Stimulated activated CD4-positive, alpha-beta T cell treated with anti-CD3 and anti-CD28 coated beads, Interleukin-4, amount 100 ng/mL, for 24 hours (primary cell): ENCODE measurements around the gene MCC.

Source experiments
- DNase-seq: peaks from one replicate; pipeline ENCODE4 v3.0.0-alpha.2; 2020

The MCC gene

DNA sequence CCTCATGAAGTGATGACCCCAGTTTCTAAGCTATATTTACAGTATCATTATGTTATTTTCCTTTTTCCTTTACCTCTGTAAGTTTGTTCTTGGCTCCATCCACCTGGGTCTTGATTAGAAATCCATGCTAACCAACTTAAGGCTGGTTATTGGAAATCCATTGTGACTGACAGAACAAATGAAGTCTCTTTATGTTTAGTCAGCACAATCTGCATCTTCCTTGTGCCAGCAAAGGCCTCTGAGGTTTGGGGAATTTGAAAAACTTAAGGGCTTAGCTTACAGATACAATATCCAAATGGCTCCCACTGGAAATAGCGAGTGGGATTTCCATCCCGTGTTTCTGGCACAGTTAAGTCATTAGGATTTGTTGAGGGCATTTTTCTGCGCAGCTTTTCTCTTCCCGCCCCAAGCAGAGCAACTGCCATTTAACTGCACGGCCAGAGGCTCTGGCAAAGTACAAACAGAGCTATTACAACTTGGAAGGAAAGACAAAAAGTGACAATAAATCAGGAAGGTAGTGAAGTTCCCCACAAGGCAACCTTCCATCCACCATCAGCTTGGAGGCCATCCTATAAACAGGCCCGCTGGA is 447.5 kb downstream of the MCC start:
- no peak for DNase-seq

DNA sequence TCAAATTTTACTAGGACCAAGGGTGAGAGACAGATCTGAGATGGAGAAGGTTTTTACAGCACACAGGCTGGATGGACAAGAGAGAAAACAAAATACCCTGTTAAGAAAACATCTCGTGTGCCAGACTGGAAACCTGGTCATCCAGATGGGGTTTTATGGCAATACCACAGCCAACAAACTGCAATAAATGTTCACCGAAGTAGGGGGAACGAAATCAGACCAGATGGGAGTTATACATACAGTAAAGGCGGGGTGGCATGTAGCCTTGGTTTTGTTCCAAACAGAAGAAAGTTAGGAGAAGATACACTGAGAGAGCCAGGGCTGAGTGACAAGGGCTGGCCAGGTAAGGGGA is 448.3 kb downstream of the MCC start:
- no peak for DNase-seq

DNA sequence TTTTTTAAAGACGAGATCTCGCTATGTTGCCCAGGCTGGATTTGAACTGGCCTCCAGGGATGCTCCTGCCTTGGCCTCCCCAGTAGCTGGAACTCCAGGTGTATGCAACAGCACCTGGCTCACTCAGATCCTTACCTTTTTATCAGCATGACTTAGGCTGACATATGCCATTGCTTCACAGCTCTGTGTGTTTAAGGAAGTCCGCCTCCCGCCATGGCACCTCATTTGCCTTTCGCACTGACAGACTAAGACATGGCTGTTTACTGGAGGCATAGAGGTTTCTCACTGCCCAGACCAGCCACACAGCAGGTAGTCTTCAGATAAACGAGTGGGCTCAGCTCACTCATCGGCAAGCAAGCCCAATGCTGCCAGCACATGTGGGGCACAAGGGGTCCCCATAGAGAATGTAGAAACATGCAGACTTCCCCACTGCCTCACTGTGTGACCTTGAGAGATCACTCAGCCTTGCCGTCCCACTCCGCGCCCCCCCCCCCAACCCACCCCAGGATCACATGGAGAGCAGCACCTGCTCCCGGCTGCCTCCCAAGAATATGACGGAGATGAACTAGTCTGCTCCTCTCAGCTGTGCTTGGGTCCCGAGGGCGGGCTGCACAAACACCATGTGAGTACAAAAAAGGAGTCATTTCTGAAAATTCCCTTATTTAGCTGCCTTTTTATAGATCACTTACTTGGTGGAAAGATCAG is 448.9 kb downstream of the MCC start:
- DNase-seq = no peak

DNA sequence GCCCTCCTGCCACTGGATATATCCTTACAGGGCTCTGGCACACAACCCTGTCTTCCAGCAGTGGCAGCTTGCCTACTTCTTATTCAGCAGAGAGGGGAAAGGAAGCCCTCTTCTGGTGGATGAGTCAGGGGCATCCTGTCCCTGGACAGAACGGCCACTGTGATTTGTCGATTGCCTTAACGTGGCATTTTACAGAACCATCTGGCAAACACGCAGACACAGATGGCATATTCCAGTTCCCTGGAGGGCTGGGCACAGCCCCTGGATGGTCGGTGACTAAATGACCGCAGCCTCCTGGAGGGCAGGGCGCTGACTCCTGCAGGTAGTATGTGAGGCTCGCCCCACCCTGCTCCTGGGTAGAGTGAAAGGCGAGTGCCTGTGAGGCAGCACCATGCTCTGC is 449.5 kb downstream of the MCC start:
- DNase-seq = no peak

DNA sequence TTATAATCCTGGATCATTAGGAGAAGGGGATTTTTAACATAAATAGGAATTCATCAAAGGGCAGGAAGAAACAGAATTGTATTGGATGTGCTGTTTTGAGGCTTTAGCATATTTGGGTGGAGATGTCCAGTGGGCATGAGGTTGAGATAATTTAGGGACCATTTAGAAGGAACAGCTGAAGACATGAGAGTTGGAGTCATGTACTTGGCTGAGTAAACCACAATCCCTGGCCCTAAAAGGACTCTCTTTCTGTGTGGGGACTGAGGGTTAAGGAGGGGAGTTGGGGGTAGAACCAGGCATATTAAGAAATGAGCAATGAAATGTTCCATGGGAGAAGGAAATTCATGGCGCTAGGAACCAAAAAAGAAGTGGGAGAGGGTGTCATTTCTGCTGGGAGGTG is 450.1 kb downstream of the MCC start:
- no peak for DNase-seq

DNA sequence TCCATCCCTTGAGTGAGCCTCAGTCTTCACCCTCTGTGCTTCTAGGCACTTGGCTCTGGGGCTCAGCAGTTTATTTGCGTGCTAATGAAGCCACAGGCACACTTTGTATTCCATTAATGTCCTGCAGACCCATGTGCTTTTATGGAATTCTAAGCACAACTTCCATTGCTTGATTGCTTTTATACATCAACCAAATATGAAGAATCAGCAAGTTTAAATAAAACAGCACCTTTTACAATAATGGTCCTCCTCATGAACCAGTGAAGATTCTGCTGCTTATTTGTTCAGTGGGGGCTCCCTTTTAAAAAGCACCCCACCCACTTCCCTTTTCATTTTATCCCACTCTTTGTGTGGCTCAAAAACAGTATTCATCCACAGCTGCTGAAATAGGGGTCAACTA is 451.4 kb downstream of the MCC start:
- DNase-seq = no peak

DNA sequence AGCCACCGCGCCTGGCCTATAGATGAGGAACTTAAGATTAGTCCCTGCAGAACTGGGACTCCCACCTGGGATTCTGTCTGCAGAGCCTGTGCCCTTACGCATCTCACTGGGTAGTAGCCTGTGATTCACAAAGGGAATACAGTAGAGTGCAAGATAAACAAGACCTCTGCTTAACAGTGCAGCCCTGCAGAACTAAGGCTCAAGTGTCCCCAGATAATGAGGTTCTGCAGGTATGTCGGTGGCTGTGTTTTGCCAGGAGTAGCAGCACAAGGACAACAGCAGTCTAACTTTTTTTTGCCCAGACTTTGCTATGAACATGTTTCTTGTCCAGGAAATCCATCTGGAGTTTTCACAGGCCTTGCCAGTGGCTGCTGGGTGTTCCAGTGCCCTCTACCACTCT is 451.9 kb downstream of the MCC start:
- DNase-seq = no peak

DNA sequence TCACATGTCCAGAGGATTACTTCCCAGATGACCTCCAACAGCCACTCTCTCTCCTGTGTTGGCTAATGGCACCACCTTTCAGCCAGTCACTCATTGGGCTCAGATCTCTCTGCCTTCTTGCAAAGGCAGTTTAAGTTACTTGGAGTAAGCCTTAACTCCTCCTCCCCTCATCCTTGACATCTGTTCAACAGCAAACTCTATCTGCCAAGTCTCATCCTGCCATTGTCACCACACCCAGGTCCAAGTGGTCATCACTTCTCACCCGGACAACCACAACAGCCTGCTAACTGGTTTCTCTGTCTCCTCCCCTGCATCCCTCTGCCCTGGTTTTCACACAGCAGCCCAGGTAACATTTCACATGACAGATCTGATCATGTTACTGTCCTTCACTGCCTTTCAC is 453.2 kb downstream of the MCC start:
- no peak for DNase-seq

DNA sequence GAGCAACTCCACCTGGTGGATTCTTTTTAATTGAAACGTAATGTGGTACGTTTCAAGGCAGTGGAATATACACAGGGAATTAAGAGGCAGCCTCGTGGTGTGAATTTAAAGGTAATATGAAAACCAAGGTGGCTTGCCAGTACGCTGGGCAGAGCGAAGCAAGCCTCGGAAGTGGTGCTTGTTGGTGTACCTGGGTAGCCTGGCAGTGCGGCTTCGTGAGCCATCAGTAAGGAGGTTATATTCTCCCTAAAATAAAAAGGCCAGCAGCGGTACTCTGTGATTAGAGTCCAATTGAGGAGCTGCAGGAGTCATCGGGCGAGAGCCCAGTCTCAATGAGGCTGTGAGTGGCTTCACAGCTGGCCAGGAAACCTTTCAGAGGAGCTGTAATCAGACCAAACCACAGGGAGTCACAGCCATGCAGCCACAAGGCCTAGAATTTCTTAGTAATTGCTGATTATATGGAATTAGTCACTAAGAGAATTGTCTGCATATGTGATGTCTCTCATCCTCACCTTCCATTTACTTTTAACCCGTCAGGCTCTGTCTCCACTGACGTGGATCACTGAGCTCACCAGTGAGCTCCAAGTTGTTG is 454.0 kb downstream of the MCC start:
- no peak for DNase-seq

DNA sequence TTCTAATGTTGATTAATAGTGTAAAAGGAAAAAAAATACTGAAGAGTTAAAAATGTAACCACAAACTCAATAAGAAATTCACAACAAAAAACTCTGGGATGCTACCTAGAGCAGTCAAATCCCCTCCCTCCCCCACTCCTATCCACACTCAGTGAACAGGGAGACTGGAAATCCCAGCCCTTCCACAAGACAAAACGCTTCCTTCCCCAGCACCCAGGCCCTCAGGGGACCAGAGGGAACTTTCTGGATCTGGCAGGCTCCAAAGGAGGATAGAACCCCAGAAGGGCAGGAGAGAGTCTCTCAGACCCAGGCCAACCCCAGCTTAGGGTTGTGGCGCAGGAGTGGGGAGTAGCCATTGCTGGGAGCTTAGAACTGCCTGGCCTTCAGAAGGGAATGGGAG is 456.7 kb downstream of the MCC start:
- no peak for DNase-seq

DNA sequence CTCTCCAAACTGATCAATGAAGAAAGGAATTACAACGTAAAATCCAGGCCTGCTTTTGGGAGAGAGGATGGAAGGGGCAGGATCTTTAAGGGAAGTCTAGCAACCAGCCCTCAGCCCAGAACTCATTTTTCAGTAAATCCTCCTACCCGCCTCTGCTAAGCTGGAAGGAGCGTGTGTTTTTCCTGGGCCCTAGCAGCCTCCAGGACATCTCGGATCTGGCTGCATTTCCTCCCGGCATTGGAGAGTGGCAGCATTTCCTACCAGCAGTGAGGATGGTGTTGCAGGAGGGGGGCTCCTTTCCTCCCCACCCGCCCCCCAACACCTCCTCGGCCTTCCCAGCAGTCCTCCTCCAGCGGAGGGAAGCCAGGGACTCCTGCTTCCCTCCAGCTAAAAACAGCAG is 457.1 kb downstream of the MCC start:
- DNase-seq = no peak

DNA sequence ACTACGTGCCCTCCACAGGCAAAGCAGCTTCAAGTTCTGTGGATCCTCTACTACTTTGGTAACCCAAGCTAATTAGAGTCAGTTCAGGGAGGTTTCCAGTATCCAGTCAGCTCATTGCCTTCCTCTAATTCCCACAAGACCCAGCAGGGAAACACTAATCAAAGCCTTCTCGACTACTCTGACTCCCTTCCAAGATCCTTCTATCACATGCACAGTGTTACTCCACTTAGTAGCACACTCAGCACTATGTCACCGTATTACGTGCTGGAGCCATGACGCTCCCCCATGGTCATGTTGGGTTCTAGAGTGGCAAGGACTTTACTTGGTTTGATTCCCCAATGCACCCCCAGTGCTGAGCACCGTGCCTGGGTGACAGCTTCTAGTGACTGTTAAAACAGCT is 458.6 kb downstream of the MCC start:
- DNase-seq = no peak

DNA sequence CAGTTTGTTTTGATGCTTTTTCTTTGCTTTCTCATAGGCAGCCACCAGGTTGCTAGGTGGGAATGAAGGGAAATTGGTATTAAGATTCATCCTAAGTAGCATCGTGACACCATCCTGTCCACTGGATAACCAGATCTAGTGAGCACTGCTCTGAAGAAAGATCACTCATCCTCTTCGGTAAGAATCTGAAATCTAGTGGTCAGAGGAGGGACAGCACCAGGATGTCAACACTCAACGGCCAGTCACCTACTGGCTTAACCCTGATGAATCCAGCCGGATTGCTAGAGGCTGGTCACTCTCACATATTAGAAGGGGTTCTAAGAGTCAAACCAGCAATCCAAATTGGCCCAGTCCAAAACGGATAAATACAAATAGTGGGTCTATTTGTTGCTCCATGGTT is 460.8 kb downstream of the MCC start:
- DNase-seq = no peak

DNA sequence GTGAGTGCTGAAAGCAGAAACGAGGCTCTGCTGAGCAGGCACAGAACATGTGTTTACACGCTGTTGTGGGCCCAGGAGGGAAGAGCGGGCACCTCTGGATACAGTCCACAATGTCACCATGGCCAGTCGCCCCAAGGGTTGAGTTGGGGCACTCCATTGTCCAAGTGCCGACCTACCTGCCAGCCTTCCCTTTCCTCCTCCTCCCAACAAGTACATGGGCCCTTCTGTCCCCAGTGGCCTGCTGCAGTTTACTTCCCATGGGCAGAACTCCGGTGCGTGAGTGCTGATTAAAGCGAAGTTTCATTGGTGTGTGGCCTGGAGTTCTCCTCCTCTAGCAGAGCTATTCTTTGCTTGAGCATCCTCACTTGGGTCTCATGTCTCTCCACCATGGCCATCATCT is 461.2 kb downstream of the MCC start:
- DNase-seq = no peak

DNA sequence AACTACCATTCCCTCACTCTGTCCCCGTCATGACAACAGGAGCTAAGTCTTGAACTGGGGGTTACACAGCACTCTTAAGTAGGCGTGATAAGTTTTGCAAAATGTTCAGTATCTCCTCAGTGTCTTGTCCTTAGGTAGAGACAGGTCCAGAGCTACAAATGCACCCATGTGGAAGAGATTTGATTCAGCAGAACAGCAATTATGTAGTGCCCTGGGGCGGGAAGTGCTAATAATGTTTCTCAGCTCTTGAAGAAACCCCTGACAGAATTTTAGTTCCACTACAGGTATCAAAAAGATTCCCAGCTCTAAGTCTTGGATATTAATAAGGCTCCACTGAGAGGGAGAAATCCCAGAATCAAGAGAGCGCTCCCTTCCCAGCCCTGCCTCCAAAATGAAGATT is 462.0 kb downstream of the MCC start:
- no peak for DNase-seq

DNA sequence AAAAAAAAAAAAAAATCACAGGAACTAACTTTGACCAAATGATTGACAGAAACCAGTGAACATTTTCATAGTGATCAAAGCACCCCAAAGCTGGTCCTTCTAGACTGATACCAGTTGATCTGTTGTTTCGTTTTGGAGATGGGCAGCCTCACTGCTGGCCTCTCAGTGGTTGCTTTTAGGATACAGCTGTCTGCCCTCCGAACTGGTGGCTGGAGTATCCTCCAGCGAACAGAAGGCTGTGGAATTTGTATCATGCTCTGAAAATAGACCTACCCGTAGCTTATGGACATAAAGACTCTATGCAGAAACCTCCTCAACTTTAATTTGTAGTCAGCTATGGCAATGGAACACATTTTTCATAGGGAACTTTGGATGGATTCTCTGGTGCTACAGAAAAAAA is 462.7 kb downstream of the MCC start:
- no peak for DNase-seq

DNA sequence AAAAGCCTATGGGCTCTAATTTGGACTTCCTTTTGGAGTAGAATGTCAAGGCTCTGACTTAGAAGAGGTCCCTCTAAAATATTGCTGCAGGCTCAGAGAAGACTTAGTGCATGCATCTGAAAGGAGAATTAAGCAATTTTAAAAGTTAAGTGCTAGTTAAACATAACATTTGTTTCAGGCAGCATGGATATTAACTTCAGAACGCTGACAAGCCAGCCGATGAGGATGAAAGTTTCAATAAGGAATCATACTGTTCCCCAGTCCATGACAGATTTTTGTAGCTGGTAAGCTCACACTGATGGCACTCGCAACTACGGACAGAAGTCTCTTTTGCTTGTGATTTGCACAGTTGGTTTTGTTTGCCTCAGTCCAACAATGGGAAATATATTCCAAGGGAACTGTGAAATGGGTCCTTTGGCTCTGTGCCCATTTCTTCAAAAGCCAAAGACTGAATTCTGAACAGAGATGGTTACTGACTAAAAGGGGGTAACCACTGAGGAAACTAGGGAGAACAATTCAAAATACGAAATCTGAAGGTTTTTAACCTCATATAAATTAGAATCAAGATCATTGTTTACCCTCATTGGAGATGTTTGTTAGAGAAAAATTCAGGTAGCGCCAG is 464.1 kb downstream of the MCC start:
- DNase-seq = no peak

DNA sequence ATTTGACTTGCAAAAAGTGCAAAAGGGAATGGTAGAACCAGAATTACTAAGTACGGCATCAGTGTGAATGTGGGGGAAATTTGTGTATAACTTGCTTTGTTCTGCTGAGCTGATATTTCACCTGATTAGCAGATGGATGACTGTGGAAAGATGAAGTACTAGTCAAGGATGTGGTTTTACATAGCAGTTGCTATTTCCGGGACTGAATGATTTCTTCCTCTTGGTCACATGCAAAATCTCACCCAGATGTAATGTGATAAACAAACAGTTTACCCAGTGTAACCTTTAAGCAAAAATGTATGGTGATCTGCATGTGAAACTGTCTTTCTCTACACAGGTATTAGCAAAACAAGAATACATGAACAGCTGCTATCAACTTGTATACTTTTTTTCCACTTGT is 465.6 kb downstream of the MCC start:
- peak; percentile 12 for DNase-seq

DNA sequence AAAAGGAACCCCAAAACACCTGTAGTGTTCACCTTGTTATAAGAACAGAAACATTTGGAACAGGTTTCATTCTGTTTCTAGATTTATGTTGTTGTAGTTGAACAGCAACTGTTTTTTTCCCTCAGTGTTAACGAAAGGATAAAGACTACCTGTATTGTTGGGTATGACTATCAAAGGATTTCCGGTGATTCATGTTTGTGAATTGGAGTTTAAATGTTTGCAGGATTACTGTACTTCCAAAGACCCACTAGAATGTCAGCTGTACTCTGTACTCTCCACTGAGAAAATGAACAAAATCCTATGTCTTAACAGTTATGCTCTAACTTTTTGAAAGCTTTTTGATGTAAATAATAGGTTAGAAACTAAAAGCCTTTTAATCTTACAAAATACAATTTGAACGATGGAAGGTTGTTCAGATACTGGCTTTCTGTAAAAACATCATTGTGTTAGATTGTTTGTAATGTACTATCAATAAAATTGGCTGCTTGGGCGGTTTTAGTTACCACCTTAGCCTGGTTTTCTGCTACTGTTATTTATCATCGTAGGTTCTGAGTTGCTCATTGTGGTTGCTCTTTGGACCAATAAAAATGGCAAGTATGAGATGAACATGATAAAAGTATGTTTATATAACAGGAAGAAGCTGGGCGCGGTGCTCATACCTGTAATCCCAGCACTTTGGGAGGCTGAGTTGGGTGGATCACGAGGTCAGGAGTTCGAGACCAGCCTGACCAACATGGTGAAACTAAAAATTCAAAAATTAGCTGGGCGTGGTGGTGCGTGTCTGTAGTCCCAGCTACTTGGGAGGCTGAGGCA is 467.6 kb downstream of the MCC start:
- peak; percentile 7 for DNase-seq

DNA sequence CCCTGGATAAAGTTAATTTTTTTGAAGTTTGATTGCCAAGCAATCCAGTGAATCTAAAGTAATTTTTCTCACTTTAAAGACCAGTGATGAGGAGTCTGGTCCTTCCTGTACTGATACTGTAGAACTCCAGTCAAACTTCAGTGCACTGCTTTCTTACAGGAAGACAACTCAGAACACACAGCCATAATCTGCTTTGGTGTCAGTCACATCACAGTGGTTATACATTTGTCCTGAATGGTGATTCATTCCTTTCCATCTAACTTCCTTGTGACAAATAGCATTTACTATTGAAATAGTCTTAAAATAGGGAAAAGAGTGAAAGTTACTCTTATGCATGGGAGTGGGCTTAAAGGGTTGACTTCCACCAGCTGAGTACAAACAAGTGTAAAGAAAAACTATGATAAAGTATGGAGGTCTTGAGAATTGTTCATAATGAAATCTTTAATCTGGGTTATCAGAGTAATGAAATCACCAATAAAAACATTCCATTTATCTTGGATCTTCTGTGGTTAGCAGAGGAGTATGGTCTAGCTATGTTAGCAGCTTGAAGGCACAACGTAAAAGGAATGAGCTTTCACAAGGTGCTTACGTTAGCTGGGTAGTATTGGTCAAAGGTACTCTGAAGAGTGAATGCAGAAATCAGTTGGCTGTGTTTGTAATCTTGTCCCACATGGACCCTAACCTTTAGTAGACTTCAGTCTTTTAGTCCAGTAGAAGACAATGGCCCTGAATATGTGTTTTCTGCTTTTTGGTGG is 470.2 kb downstream of the MCC start:
- no peak for DNase-seq

DNA sequence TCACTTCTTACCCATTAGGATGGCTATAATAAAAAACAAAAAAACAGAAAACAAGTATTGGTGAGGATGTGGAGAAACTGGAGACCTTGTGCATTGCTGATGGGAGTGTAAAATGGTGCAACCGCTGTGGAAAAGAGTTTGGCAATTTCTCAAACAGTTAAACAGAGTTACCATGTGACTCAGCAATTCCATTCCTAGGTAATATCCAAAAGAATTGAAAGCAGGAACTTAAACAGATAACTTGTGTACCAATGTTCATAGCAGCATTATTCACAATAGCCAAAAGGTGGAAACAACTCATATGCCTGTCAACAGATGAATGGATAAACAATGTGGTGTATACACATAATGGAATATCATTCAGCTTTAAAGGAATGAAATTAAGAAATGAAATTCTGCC is 482.8 kb downstream of the MCC start:
- no peak for DNase-seq

DNA sequence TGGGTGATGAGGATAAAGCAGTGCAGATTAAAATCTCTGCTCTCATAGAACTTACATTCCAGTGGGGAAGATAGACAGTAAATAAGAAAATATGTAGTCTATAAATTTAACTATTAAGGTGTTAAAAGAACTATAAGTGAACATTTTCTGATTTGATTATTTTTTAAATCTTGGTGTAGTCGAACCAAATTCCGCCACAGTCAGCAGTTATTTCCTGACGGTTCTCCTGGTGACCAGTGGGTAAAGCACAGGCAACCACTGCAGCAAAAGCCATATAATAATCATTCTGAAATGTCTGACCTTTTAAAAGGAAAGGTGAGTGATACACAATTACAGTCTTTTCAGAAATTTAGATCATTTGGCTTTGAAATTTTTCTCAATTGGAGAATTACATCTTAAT is 484.5 kb downstream of the MCC start:
- DNase-seq = no peak

DNA sequence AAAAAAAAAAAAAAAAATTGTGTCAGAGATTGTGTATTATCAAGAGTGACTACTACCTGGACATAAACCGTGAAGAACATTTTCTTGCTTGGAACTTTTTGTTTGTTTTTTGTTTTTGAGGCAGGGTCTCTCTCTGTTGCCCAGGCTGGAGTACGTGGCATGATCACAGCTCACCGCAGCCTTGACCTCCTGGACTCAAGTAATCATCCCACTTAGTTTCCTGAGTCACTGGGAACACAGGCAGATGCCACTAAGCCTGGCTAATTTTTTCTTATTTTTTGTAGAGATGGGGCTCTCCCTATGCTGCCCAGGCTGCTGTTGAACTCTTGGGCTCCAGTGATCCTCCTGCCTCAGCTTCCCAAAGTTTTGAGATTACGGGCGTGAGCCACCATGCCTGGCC is 485.8 kb downstream of the MCC start:
- no peak for DNase-seq
